Measurements from ENCODE around the gene STOML1. TPM values are rescaled to one million over a fixed set of nuclear protein-coding genes. Genes with fewer than 3 reads are reported as not detected.

Gene STOML1, protein sequence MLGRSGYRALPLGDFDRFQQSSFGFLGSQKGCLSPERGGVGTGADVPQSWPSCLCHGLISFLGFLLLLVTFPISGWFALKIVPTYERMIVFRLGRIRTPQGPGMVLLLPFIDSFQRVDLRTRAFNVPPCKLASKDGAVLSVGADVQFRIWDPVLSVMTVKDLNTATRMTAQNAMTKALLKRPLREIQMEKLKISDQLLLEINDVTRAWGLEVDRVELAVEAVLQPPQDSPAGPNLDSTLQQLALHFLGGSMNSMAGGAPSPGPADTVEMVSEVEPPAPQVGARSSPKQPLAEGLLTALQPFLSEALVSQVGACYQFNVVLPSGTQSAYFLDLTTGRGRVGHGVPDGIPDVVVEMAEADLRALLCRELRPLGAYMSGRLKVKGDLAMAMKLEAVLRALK
- total RNA-seq: 10 to 100 TPM; 10.9 to 25.8 (median 18.2) TPM

GRCh38 chr15:73991726-73992593, at the start of gene STOML1:
STOML1 (minus strand) TSS chr15:73992295; CDS start chr15:73992223, 72 bp downstream.
- no peak for TF ChIP-seq CTCF (IDR thresholded peaks at IDR 0.05; ENCODE audit: low read depth)

DNA sequence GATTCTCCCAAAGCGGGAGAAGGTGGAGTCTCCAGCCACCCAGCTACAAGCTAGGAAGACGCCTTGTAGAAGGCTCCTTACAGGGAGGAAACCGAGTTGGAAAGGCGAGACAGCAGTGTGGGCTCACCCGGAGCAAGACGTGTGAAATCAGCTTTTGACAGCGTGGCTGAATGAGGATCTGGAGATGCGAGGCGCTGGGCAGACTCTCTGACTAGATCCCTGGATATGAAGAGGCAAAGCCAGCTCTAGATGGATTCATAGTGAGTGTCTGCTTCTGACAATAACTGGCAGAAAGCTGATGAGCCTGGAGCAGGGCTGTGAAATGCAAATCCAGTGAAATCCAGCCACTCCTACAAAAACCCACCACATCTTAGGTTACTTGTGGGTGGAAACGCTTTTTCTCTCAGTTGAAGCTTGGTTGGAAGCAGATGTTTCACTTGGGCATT, 49.2 kb upstream of the STOML1 start:
- no peak for TF ChIP-seq CTCF (IDR thresholded peaks at IDR 0.05; ENCODE audit: low read depth)

DNA sequence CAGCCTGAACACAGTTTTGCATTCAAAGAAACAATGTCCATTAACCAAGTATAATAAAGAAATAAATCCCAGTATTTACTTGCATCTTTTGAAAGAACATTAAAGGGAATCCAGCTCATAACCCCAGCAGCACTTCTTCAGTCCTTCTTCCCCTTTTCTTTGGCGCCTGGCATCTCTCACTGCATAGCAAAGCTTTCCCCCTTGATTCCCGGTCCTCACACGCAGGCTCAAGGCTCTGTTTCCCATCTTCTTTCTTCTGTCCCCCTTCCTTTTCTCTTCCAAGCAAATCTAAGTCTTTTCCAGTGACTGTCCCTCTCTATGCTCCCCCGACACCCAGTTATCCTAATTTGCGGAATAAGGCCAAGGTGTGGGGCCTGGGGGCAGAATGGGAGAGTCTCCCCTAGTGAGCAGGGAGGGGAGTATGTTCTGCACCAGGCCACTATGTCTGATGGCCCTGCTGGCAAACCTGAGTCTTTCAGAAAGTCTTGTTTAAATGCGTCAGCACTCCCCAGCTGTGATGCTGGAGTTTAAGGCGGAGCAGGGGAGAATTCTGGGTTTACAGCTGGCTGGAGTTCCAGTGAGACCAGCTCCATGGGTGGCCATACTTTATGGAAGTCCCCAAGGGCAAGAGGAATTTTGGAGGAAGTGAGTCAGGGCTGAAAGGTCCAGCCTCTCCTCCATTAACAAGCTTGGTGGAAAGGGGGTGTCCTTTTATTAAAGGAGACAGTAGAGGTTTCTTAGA, 48.2 kb upstream of the STOML1 start:
- TF ChIP-seq CTCF (IDR thresholded peaks at IDR 0.05; ENCODE audit: low read depth): no peak

GRCh38 chr15:74039656-74040010, 47.5 kb upstream of the STOML1 start:
- TF ChIP-seq CTCF (IDR thresholded peaks at IDR 0.05; ENCODE audit: low read depth): no peak

GRCh38 chr15:74038707-74039655, 46.9 kb upstream of the STOML1 start:
- TF ChIP-seq CTCF (IDR thresholded peaks at IDR 0.05; ENCODE audit: low read depth): no peak

DNA sequence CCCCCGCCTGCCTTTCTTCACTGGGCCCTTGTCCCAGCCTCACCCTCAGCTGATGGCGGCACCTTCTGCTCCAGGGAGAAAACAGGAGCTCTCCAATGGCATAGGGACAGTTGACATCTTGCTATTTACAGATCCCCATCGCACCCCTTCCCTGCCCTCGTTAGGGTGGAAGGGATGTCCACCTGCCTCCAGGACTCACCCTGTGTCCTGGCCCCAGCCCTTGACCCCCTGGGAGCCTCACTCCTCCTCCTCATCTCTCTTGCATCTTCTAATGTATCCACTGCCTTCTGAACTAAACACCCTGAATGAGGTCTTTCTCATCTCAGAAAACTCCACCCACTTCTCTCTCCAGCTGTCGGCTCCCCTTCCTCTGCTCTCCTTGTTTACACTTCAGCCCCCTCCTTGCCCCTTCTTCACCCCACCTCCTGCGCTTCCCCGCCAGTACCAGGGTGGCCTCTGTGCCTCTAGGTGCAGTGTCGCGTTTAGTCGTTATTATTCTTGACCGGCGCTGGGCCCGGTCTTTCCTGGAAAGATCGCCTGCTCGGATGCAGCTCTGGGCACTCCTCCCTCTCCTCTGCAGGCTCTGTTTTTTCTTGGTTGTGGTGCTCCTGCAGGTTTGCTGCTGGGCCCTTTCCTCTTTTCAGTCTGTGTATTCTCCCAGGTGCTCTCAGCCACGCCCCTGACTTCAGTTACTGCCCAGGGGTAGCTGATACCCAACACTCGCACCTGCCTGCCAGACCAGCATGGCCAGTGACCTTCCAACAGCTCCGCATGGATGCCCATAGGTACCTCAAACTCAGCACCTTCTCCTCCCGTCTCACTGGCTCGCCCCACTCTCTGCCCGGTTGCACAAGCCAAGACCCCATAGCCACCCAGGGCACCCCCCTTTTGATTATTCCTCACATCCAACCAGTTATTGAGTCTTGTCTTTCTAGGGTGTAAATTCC, 45.3 kb upstream of the STOML1 start:
- TF ChIP-seq CTCF (IDR thresholded peaks at IDR 0.05; ENCODE audit: low read depth): no peak

Data from subcutaneous adipose tissue (tissue), 4 donors.